PFSK-1 (cell line): ENCODE data around the gene CEBPG.

Source experiments
- FOXP2 ChIP-seq: optimal IDR thresholded peaks from 2 replicates; pipeline ENCODE3; 2011; ENCODE audit warnings: borderline replicate concordance, control low read depth, inconsistent platforms; ENCODE audit not compliant: insufficient read depth; ENCODE audit errors: extremely low read length, extremely low read depth
- POLR2AphosphoS5 ChIP-seq: IDR thresholded peaks from 2 replicates; pipeline ENCODE4 v1.6.1; 2012; ENCODE audit warnings: low read depth, mild to moderate bottlenecking, control low read depth, low read length, moderate library complexity
- SIN3A ChIP-seq: IDR thresholded peaks from 2 replicates; pipeline ENCODE4 v1.6.1; 2012; ENCODE audit warnings: mild to moderate bottlenecking, low read length, moderate library complexity, borderline replicate concordance; ENCODE audit not compliant: insufficient read depth
- TAF1 ChIP-seq: IDR thresholded peaks from 2 replicates; pipeline ENCODE4 v1.6.1; 2012; ENCODE audit warnings: low read length, control low read depth, borderline replicate concordance; ENCODE audit not compliant: insufficient read depth
- TF ChIP-seq, protein P1 (sequence below), 2 experiments: IDR thresholded peaks; 2 replicates each; pipeline versions ENCODE4 v1.6.1 to v1.8.0; 2011 to 2012; ENCODE audit warnings: low read depth in 2 of 2, low read length in 2 of 2, control low read depth in 1 of 2, inconsistent platforms in 1 of 2, mild to moderate bottlenecking in 1 of 2, moderate library complexity in 1 of 2; ENCODE audit not compliant: insufficient read depth in 1 of 2

The CEBPG gene

DNA sequence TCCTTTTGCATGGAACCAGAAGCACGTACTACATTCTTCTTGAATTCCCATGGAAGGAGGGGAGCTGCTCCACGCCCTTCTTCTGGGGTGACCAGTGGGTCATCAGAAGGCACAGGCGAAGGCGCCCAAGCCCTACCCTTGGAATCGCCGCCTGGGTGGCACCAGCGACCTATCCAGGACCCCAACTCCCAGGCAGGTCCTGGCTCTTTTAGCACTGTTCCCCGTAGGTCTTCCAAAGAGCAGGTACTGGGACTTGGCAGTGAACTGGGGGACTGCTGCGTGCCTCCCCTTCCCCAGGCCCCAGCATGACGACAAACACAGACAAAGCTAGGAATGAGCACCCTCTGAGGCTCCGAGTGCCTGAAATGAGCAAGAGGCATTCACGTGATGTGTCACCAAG, 45.0 kb downstream of the CEBPG start:
- TF ChIP-seq POLR2AphosphoS5 (no peak), SIN3A (no peak), TAF1 (no peak), FOXP2 (no peak)
- TF ChIP-seq, protein P1, sequence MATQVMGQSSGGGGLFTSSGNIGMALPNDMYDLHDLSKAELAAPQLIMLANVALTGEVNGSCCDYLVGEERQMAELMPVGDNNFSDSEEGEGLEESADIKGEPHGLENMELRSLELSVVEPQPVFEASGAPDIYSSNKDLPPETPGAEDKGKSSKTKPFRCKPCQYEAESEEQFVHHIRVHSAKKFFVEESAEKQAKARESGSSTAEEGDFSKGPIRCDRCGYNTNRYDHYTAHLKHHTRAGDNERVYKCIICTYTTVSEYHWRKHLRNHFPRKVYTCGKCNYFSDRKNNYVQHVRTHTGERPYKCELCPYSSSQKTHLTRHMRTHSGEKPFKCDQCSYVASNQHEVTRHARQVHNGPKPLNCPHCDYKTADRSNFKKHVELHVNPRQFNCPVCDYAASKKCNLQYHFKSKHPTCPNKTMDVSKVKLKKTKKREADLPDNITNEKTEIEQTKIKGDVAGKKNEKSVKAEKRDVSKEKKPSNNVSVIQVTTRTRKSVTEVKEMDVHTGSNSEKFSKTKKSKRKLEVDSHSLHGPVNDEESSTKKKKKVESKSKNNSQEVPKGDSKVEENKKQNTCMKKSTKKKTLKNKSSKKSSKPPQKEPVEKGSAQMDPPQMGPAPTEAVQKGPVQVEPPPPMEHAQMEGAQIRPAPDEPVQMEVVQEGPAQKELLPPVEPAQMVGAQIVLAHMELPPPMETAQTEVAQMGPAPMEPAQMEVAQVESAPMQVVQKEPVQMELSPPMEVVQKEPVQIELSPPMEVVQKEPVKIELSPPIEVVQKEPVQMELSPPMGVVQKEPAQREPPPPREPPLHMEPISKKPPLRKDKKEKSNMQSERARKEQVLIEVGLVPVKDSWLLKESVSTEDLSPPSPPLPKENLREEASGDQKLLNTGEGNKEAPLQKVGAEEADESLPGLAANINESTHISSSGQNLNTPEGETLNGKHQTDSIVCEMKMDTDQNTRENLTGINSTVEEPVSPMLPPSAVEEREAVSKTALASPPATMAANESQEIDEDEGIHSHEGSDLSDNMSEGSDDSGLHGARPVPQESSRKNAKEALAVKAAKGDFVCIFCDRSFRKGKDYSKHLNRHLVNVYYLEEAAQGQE (IDR thresholded peaks at IDR 0.05; ENCODE audit: insufficient read depth in 1 of 2, low read depth in 2 of 2, low read length in 2 of 2): no peak

DNA sequence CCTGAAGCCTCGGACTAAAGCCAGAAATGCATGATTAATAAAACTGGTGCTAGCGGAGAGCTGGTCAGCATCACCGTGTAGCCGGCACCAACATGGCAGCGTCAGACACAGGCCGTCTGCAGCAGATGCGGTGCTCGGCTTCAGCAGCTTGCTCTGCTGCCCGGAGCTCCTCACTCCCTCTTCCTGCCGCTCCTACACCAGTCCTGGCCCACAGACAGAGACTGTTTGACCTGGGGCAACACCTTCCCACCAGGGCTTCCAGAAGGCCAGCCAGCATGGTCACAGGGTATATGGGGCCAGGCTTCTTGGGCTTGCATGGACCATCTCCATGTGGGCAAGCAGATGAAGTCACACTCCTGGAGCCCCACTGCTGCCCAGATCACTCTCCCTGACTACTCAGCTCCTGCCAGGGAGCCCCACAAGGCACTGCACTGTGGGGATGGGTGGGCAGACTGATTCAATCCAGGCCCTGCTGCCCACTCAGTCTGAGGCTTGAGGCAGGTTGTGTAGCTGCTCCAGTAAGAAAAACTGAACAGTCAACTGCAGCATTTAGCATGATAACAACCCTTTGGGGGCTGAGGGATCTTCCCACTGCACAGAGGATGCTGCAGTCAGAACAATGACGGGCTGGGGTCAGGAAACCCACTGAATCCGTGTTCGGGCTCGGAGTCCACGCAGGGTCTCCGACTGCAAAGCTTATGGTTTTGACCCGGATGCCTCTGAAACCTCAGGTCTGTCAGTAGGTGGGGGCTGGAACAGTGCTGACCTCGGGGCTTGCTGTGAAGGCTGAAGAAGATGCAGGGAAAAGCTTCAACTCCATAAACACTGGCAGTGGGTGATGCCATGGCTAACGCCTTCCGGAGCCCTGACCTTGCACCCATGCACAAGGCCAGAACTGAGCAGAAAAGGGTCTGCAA, 45.6 kb downstream of the CEBPG start:
- TF ChIP-seq SIN3A (no peak), TAF1 (no peak), POLR2AphosphoS5 (no peak)
- TF ChIP-seq, protein P1 (IDR thresholded peaks at IDR 0.05; ENCODE audit: insufficient read depth in 1 of 2, low read depth in 2 of 2, low read length in 2 of 2): no peak

DNA sequence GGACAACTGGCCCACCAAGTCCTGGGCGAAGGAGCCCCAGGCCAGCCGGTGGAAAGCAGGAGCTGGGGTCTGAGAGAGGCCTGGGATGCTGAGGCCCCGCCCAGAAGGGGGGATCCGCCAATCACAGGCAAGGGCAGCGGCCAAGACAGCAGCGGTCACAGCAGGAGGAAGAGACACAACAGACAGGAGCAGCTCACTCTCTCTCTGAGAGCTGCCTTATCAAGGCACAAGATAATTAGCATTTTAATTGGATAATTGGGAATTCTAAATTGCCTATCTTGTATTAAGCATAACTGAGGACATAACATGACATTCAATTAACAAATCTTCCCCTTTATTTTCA, 46.2 kb downstream of the CEBPG start:
- TF ChIP-seq POLR2AphosphoS5 (no peak), SIN3A (no peak), FOXP2 (no peak), TAF1 (no peak)
- TF ChIP-seq, protein P1 (IDR thresholded peaks at IDR 0.05; ENCODE audit: insufficient read depth in 1 of 2, low read depth in 2 of 2, low read length in 2 of 2): no peak

DNA sequence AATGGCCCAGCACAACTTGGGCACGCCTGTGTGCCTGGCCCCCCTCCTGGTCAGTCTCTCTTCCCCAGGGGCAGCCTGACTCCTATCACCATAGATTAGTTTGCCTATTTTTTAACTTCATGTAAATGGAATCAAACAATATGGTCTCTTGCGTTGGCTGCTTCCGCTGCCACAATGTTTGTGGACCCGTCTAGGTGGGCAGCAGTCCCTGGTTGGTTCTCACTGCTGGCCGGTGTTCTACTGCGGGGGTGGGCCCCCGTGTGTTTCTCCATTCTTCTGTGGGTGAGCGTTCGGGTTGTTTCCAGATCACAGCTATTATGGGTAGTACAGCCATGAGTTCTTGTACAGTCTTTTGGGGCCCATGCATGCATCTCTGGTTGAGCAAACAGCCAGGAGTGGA, 47.3 kb downstream of the CEBPG start:
- TF ChIP-seq TAF1 (no peak), SIN3A (no peak), POLR2AphosphoS5 (no peak), FOXP2 (no peak)
- TF ChIP-seq, protein P1 (IDR thresholded peaks at IDR 0.05; ENCODE audit: insufficient read depth in 1 of 2, low read depth in 2 of 2, low read length in 2 of 2): no peak
